Measurements from ENCODE around the gene ESPL1. TPM values are rescaled to one million over a fixed set of nuclear protein-coding genes. Genes with fewer than 3 reads are reported as not detected.

ESPL1 gene
- total RNA-seq, 1 donor from 2014 or later, result 2.6 TPM

GRCh38 chr12:53298164-53298563 is 30.1 kb downstream of the ESPL1 start:
- Histone ChIP-seq H3K27me3 (ENCODE audit: control insufficient read depth in 3 of 3, insufficient read depth in 3 of 3, low read length in 3 of 3) (no peaks in the 10 kb centered on the region), H3K9ac (ENCODE audit: low read depth in 1 of 3, low read length in 3 of 3) (no peak overlapping the region), H3K27ac (ENCODE audit: low read depth, low read length) (peak overlapping the region; percentile 81), H3K9me3 (ENCODE audit: control insufficient read depth in 3 of 3, low read length in 3 of 3) (no peaks in the 10 kb centered on the region), H3K4me1 (ENCODE audit: control insufficient read depth in 3 of 3, insufficient read depth in 3 of 3, low read length in 3 of 3) (peaks cover 44 to 62% (median 46%) of the 10 kb centered on the region in 3 donors), H3K4me3 (ENCODE audit: low read length in 3 of 3) (no peak overlapping the region), H3K36me3 (ENCODE audit: control insufficient read depth in 3 of 3, insufficient read depth in 3 of 3, low read length in 3 of 3) (peaks cover 18 to 27% (median 23%) of the 10 kb centered on the region in 3 donors)

GRCh38 chr12:53299101-53299453 is 31.0 kb downstream of the ESPL1 start:
- Histone ChIP-seq H3K9ac (ENCODE audit: low read depth in 1 of 3, low read length in 3 of 3) (peak overlapping the region in 1 of 3 donors; percentile 91), H3K4me1 (ENCODE audit: control insufficient read depth in 3 of 3, insufficient read depth in 3 of 3, low read length in 3 of 3) (peaks cover 44 to 66% (median 46%) of the 10 kb centered on the region in 3 donors), H3K27me3 (ENCODE audit: control insufficient read depth in 3 of 3, insufficient read depth in 3 of 3, low read length in 3 of 3) (no peaks in the 10 kb centered on the region), H3K27ac (ENCODE audit: low read depth, low read length) (peak overlapping the region; percentile 81), H3K36me3 (ENCODE audit: control insufficient read depth in 3 of 3, insufficient read depth in 3 of 3, low read length in 3 of 3) (peaks cover 22 to 32% (median 27%) of the 10 kb centered on the region in 3 donors), H3K9me3 (ENCODE audit: control insufficient read depth in 3 of 3, low read length in 3 of 3) (no peaks in the 10 kb centered on the region), H3K4me3 (ENCODE audit: low read length in 3 of 3) (peak overlapping the region; percentile 90 to 98 (median 94))

GRCh38 chr12:53299454-53300180 is 31.5 kb downstream of the ESPL1 start, which contains the start of gene MYG1:
Gene MYG1, plus strand, starts transcription at chr12:53299695. Its CDS starts 43 bp downstream, at chr12:53299738.
- H3K27me3 ChIP-seq (ENCODE audit: control insufficient read depth in 3 of 3, insufficient read depth in 3 of 3, low read length in 3 of 3), result no peaks in the 10 kb centered on the region
- peaks cover 44 to 65% (median 45%) of the 10 kb centered on the region in 3 donors for H3K4me1 ChIP-seq (ENCODE audit: control insufficient read depth in 3 of 3, insufficient read depth in 3 of 3, low read length in 3 of 3)
- peak within 1 kb of the TSS; percentile 78 to 91 (median 87) for H3K9ac ChIP-seq (ENCODE audit: low read depth in 1 of 3, low read length in 3 of 3)
- peak within 1 kb of the TSS; percentile 90 to 98 (median 94) for H3K4me3 ChIP-seq (ENCODE audit: low read length in 3 of 3)
- H3K27ac ChIP-seq (ENCODE audit: low read depth, low read length), result peak within 1 kb of the TSS; percentile 81
- H3K9me3 ChIP-seq (ENCODE audit: control insufficient read depth in 3 of 3, low read length in 3 of 3), result no peaks in the 10 kb centered on the region
- H3K36me3 ChIP-seq (ENCODE audit: control insufficient read depth in 3 of 3, insufficient read depth in 3 of 3, low read length in 3 of 3), result peaks cover 22 to 32% (median 27%) of the 10 kb centered on the region in 3 donors

GRCh38 chr12:53300187-53300586 is 32.1 kb downstream of the ESPL1 start:
- peak overlapping the region; percentile 81 for H3K27ac ChIP-seq (ENCODE audit: low read depth, low read length)
- peak overlapping the region; percentile 90 to 98 (median 94) for H3K4me3 ChIP-seq (ENCODE audit: low read length in 3 of 3)
- H3K4me1 ChIP-seq (ENCODE audit: control insufficient read depth in 3 of 3, insufficient read depth in 3 of 3, low read length in 3 of 3), result peaks cover 39 to 59% (median 40%) of the 10 kb centered on the region in 3 donors
- H3K27me3 ChIP-seq (ENCODE audit: control insufficient read depth in 3 of 3, insufficient read depth in 3 of 3, low read length in 3 of 3), result no peaks in the 10 kb centered on the region
- H3K9ac ChIP-seq (ENCODE audit: low read depth in 1 of 3, low read length in 3 of 3), result peak overlapping the region; percentile 78 to 91 (median 87)
- H3K9me3 ChIP-seq (ENCODE audit: control insufficient read depth in 3 of 3, low read length in 3 of 3), result no peaks in the 10 kb centered on the region
- peaks cover 22 to 33% (median 27%) of the 10 kb centered on the region in 3 donors for H3K36me3 ChIP-seq (ENCODE audit: control insufficient read depth in 3 of 3, insufficient read depth in 3 of 3, low read length in 3 of 3)

GRCh38 chr12:53302903-53303302 is 34.8 kb downstream of the ESPL1 start:
- no peaks in the 10 kb centered on the region for H3K27me3 ChIP-seq (ENCODE audit: control insufficient read depth in 3 of 3, insufficient read depth in 3 of 3, low read length in 3 of 3)
- peaks cover 23 to 47% (median 30%) of the 10 kb centered on the region in 3 donors for H3K4me1 ChIP-seq (ENCODE audit: control insufficient read depth in 3 of 3, insufficient read depth in 3 of 3, low read length in 3 of 3)
- no peaks in the 10 kb centered on the region for H3K9me3 ChIP-seq (ENCODE audit: control insufficient read depth in 3 of 3, low read length in 3 of 3)
- peaks cover 45 to 47% (median 47%) of the 10 kb centered on the region in 3 donors for H3K36me3 ChIP-seq (ENCODE audit: control insufficient read depth in 3 of 3, insufficient read depth in 3 of 3, low read length in 3 of 3)
- no peak overlapping the region for H3K4me3 ChIP-seq (ENCODE audit: low read length in 3 of 3)
- H3K27ac ChIP-seq (ENCODE audit: low read depth, low read length), result no peak overlapping the region
- H3K9ac ChIP-seq (ENCODE audit: low read depth in 1 of 3, low read length in 3 of 3), result no peak overlapping the region

GRCh38 chr12:53306826-53307225 is 38.7 kb downstream of the ESPL1 start:
- no peak overlapping the region for H3K4me3 ChIP-seq (ENCODE audit: low read length in 3 of 3)
- no peak overlapping the region for H3K9ac ChIP-seq (ENCODE audit: low read depth in 1 of 3, low read length in 3 of 3)
- peaks cover 61 to 73% (median 72%) of the 10 kb centered on the region in 3 donors for H3K36me3 ChIP-seq (ENCODE audit: control insufficient read depth in 3 of 3, insufficient read depth in 3 of 3, low read length in 3 of 3)
- H3K9me3 ChIP-seq (ENCODE audit: control insufficient read depth in 3 of 3, low read length in 3 of 3), result no peaks in the 10 kb centered on the region
- peaks cover 6 to 25% (median 12%) of the 10 kb centered on the region in 3 donors for H3K4me1 ChIP-seq (ENCODE audit: control insufficient read depth in 3 of 3, insufficient read depth in 3 of 3, low read length in 3 of 3)
- H3K27ac ChIP-seq (ENCODE audit: low read depth, low read length), result no peak overlapping the region
- no peaks in the 10 kb centered on the region for H3K27me3 ChIP-seq (ENCODE audit: control insufficient read depth in 3 of 3, insufficient read depth in 3 of 3, low read length in 3 of 3)

- H3K4me1 ChIP-seq (ENCODE audit: control insufficient read depth in 3 of 3, insufficient read depth in 3 of 3, low read length in 3 of 3), result peaks cover 2 to 18% (median 7%) of the 10 kb centered on the region in 3 donors
- H3K36me3 ChIP-seq (ENCODE audit: control insufficient read depth in 3 of 3, insufficient read depth in 3 of 3, low read length in 3 of 3), result peaks cover 51 to 60% (median 59%) of the 10 kb centered on the region in 3 donors
- no peak overlapping the region for H3K27ac ChIP-seq (ENCODE audit: low read depth, low read length)
These were observed 40.2 kb downstream of the ESPL1 start for GRCh38 chr12:53308276-53308675.

GRCh38 chr12:53313996-53314395 is 45.9 kb downstream of the ESPL1 start:
- Histone ChIP-seq H3K9me3 (ENCODE audit: control insufficient read depth in 3 of 3, low read length in 3 of 3) (no peaks in the 10 kb centered on the region), H3K27me3 (ENCODE audit: control insufficient read depth in 3 of 3, insufficient read depth in 3 of 3, low read length in 3 of 3) (no peaks in the 10 kb centered on the region), H3K36me3 (ENCODE audit: control insufficient read depth in 3 of 3, insufficient read depth in 3 of 3, low read length in 3 of 3) (peaks cover 32 to 59% (median 57%) of the 10 kb centered on the region in 3 donors), H3K27ac (ENCODE audit: low read depth, low read length) (no peak overlapping the region), H3K9ac (ENCODE audit: low read depth in 1 of 3, low read length in 3 of 3) (no peak overlapping the region), H3K4me3 (ENCODE audit: low read length in 3 of 3) (no peak overlapping the region), H3K4me1 (ENCODE audit: control insufficient read depth in 3 of 3, insufficient read depth in 3 of 3, low read length in 3 of 3) (peaks cover 0 to 3% (median 0%) of the 10 kb centered on the region in 3 donors)

More at GRCh38 chr12:53308276-53308675, 40.2 kb downstream of the ESPL1 start:
- Histone ChIP-seq H3K4me3 (ENCODE audit: low read length in 3 of 3) (no peak overlapping the region), H3K9me3 (ENCODE audit: control insufficient read depth in 3 of 3, low read length in 3 of 3) (no peaks in the 10 kb centered on the region), H3K9ac (ENCODE audit: low read depth in 1 of 3, low read length in 3 of 3) (no peak overlapping the region), H3K27me3 (ENCODE audit: control insufficient read depth in 3 of 3, insufficient read depth in 3 of 3, low read length in 3 of 3) (no peaks in the 10 kb centered on the region)

- peaks cover 23 to 34% (median 27%) of the 10 kb centered on the region in 3 donors for H3K4me1 ChIP-seq (ENCODE audit: control insufficient read depth in 3 of 3, insufficient read depth in 3 of 3, low read length in 3 of 3)
- H3K27me3 ChIP-seq (ENCODE audit: control insufficient read depth in 3 of 3, insufficient read depth in 3 of 3, low read length in 3 of 3), result no peaks in the 10 kb centered on the region
- no peaks in the 10 kb centered on the region for H3K9me3 ChIP-seq (ENCODE audit: control insufficient read depth in 3 of 3, low read length in 3 of 3)
- H3K9ac ChIP-seq (ENCODE audit: low read depth in 1 of 3, low read length in 3 of 3), result peak overlapping the region; percentile 90 to 97 (median 96)
- peaks cover 12 to 27% (median 21%) of the 10 kb centered on the region in 3 donors for H3K36me3 ChIP-seq (ENCODE audit: control insufficient read depth in 3 of 3, insufficient read depth in 3 of 3, low read length in 3 of 3)
- H3K27ac ChIP-seq (ENCODE audit: low read depth, low read length), result peak overlapping the region; percentile 88
- H3K4me3 ChIP-seq (ENCODE audit: low read length in 3 of 3), result peak overlapping the region; percentile 90 to 100 (median 94)
These were observed 52.5 kb downstream of the ESPL1 start for GRCh38 chr12:53320352-53321195.

Data from skeletal muscle tissue (tissue), 4 donors.